RWPE1 (cell line): Measurements from ENCODE around the gene RHBDL1.

Source experiments
- CTCF ChIA-PET: fragments of 350-600 bp; sonication (Branson Sonifier 250); formaldehyde crosslinking; extraction: SDS; loops from one replicate; lab custom pipeline; 2021; lab: Yijun Ruan, JAX
- POLR2A ChIA-PET: fragments of 400-600 bp; formaldehyde crosslinking; extraction: SDS; loops from one replicate; lab custom pipeline; 2020; ENCODE audit warnings: antibody characterized with exemption; ENCODE audit not compliant: low non-redundant PET; lab: Yijun Ruan, JAX
- DNase-seq: peaks from one replicate; pipeline ENCODE4 v3.0.0; 2012; ENCODE audit warnings: low spot score
- H3K27ac ChIP-seq: fragments of 450-650 bp; 2 replicates; pipeline ENCODE4 v1.5.1; 2017
- TF ChIP-seq, protein P1 (sequence below): fragments of 450-650 bp; conservative IDR thresholded peaks from 2 replicates; pipeline ENCODE4 v1.5.1; 2017; ENCODE audit warnings: low read depth, mild to moderate bottlenecking

RHBDL1 gene

DNA sequence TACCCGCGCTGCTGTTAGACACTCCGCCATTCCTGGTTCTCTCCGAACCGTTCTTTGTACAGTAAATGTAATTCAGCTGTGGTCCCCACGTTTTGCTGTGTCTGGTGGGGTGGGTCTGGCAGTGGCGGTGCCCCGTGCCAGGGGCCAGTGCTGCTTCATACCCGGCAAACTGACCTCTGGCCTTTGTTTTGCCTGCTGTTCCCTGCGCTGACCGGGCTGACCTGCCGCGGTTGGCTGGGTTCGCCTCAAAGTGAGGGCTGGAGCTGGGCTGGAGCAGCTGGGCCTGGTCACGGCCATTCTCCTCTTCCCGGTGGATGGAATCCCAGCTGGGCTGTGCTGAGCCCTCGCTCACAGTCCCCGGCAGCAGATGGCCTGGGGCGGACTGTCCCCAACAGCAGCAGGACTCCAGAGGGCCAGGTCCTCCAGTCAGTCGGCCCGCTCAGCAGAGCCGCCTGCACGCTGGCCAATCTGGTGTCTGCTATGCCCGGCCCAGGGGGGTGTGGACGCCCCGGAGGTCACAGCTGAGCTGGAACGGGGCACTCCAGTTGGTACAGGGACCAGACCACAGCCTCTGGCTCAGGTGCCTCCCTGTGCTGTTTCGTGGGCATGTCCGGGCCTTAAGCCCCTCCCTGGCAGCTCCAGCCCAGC lies 46.2 kb upstream of the RHBDL1 start:
- CTCF ChIA-PET: interaction anchor here (0.6 kb wide), 1 partner anchor 10 kb away, joined by 3 read pairs; no protein-coding TSS in a partner anchor
- DNase-seq: no peak
- peak overlapping the region; percentile 97 for H3K27ac ChIP-seq

DNA sequence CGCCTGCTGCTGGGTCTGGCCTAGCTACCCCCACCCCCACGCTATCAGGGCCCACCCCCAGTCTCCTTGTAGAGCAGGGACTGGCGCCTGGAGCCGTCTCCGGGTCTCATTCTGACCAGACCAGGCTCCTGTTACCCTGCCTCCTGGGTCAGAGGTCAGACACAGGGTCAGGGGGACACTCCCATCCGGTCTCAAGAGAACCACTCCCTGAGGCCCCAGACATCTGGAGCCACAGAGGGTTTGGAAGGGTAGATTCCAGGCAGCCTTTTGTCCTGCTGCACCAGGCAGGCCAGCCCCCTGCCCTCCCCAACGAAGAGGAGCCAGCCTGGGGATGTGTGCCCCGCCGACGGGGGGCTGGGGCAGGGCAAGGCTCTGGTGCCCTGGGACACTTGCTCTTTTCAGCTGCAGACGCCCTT lies 45.6 kb upstream of the RHBDL1 start:
- TF ChIP-seq, protein P1, sequence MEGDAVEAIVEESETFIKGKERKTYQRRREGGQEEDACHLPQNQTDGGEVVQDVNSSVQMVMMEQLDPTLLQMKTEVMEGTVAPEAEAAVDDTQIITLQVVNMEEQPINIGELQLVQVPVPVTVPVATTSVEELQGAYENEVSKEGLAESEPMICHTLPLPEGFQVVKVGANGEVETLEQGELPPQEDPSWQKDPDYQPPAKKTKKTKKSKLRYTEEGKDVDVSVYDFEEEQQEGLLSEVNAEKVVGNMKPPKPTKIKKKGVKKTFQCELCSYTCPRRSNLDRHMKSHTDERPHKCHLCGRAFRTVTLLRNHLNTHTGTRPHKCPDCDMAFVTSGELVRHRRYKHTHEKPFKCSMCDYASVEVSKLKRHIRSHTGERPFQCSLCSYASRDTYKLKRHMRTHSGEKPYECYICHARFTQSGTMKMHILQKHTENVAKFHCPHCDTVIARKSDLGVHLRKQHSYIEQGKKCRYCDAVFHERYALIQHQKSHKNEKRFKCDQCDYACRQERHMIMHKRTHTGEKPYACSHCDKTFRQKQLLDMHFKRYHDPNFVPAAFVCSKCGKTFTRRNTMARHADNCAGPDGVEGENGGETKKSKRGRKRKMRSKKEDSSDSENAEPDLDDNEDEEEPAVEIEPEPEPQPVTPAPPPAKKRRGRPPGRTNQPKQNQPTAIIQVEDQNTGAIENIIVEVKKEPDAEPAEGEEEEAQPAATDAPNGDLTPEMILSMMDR: no peak
- DNase-seq: no peak
- POLR2A ChIA-PET: no interaction called here
- CTCF ChIA-PET: interaction anchor here (0.7 kb wide), 1 partner anchor 1056 kb away, joined by 6 read pairs; no protein-coding TSS in a partner anchor
- H3K27ac ChIP-seq: peak overlapping the region; percentile 97

More for the DNA sequence above, 46.2 kb upstream of the RHBDL1 start:
- POLR2A ChIA-PET: no interaction called here
- TF ChIP-seq, protein P1: no peak

DNA sequence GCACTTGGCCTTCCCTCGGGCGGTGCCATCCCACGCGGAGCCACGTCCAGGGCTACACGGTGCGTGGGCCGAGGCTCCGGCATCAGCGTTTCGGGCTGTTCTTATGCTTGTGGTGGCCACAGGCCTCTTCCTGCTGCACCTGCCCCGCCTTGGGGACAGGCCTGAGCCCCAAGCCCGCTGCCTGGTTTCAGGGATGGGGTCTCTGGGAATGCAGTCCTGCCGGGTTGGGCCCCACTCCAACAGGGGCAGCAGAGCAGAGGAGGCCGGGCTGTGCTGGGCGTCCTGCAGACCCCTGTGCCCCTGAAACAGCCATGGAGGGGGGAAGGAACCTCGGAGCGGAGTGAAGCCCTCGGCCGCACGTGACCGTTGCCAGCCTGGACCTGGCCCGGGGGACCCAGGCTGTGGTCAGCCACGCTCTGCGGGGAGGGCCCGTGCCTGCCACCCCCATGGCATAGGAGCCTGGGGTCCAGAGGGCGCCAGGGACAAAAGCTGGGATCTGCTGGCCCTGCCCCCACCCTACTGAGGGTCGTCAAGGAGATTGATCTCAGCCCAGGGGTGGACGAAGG lies 45.1 kb upstream of the RHBDL1 start:
- ChIA-PET CTCF (interaction anchor here (0.7 to 1.1 kb wide), 2 partner anchors 37 to 1056 kb away, joined by 6 to 9 read pairs; no protein-coding TSS in a partner anchor), POLR2A (interaction anchor here (1.0 kb wide), 1 partner anchor 37 kb away, joined by 3 read pairs; no protein-coding TSS in a partner anchor)
- no peak for DNase-seq
- H3K27ac ChIP-seq: peak overlapping the region; percentile 97
- TF ChIP-seq, protein P1: no peak

DNA sequence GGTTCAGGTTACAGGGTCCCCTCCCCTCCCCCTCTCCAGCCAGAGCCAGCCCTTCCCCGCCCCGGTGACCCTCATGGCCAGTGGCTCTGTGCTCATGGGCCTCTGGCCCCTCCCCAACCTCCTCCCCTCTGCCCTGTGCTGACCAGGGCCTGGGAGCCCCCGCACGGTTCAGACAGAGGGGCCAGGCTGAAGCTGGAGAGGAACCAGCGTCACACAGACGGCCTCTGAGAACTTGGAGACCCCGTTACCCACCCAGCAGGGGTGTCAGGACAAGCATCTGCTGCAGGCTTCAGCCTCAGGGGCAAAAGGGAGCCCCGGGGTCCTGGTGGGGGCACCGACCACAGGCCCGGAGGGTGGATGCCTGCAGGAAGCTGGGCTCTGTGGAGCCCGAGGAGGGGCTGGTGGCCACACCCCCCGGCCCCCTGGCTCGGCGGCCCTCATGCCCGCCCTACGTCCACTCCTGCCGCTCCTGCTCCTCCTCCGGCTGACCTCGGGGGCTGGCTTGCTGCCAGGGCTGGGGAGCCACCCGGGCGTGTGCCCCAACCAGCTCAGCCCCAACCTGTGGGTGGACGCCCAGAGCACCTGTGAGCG lies 44.6 kb upstream of the RHBDL1 start, which contains the start of gene WFIKKN1:
Gene WFIKKN1 (plus strand): TSS at position 171 of the 591 bp plus-strand sequence. CDS start 269 bp downstream, at position 440.
- ChIA-PET CTCF (interaction anchor here (0.5 to 1.1 kb wide), 2 partner anchors 38 to 84 kb away, joined by 5 to 9 read pairs; no protein-coding TSS in a partner anchor), POLR2A (interaction anchor here (1.0 kb wide), 1 partner anchor 38 kb away, joined by 3 read pairs; no protein-coding TSS in a partner anchor)
- TF ChIP-seq, protein P1: no peak
- DNase-seq: no peak
- peak within 1 kb of the TSS; percentile 97 for H3K27ac ChIP-seq

DNA sequence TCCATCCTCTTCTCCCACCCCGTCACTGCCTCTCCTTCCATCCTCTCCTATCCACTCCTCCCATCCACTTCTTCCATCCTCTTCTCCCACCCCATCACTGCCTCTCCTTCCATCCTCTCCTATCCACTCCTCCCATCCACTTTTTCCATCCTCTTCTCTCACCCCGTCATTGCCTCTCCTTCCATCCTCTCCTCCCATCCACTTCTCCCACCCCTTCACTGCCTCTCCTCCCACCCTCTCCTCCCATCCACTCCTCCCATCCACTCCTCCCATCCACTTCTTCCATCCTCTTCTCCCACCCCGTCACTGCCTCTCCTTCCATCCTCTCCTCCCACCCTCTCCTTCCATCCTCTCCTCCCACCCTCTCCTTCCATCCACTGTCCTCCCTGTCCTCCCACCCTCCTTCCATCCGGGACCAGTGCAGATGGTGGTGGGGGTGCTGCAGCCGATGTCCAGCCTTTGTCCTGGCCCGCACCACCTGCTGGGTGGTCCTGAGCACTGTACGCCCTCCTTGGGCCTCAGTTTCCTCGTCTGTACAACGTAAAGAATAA lies 43.6 kb upstream of the RHBDL1 start:
- TF ChIP-seq, protein P1: no peak
- ChIA-PET CTCF (no interaction called here), POLR2A (no interaction called here)
- H3K27ac ChIP-seq: no peak overlapping the region
- no peak for DNase-seq
